Erythroblast (primary cell): ENCODE measurements around the gene CORO2A.
"Not testable (repeated sequence)": the region's sequence is repeated elsewhere in the genome, so short reads cannot be mapped to it uniquely, and the experiment has no call there.

Experiments used
- GATA1 ChIP-seq: IDR thresholded peaks from 2 replicates; pipeline ENCODE4 v1.6.1; 2011; ENCODE audit warnings: low read depth, mild to moderate bottlenecking, control low read depth, low read length, moderate library complexity
- POLR2A ChIP-seq: IDR thresholded peaks from 2 replicates; pipeline ENCODE4 v1.6.1; 2011; ENCODE audit warnings: mild to moderate bottlenecking, low read length

DNA sequence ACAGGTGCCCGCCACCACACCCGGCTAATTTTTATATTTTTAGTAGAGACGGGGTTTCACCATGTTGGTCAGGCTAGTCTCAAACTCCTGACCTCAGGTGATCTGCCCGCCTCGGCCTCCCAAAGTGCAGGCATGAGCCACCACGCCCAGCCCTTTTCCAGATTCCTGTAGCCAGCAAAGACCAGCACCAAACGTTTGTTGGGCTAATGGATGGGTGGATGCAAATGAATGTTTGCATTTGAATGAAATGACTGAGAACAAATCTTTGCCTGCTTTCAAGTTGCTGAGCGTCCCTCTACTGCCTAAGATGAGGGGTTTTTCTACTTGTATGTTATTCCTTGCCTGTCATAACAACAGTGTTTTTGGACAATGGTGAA is 115.9 kb downstream of the CORO2A start:
- TF ChIP-seq POLR2A, GATA1: not testable (repeated sequence)
